ENCODE measurements around the gene BLOC1S3. TPM values are rescaled to one million over a fixed set of nuclear protein-coding genes. Genes with fewer than 3 reads are reported as not detected.
A peak's percentile ranks its signal among the peaks of the same experiment; 100 is the strongest.

The BLOC1S3 gene
- total and polyA plus RNA-seq, 2 of the 13 experiments (the other 11 are each of a cell fraction or from before 2014, with no cell fraction given): 4.3 to 4.8 TPM

DNA sequence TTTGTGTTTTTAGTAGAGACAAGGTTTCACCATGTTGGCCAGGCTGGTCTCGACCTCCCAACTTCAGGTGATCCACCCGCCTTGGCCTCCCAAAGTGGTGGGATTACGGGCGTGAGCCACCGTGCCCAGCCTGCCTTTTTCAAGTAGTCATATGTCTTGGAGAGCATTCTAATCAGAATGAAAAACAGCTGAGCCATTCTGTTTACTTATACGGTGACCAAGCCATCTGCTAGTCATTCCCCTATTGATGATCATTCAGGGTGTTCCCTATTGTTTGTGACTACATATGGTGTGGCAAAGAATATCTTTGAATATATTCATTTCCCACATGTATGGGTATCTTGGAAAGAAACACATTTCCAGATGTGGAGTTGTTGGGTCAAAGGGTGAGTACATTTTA is 17.2 kb downstream of the BLOC1S3 start:
- no peaks in the 10 kb centered on the region for H3K36me3 ChIP-seq (replicated peaks in 1 of 2; ENCODE audit: control insufficient read depth in 1 of 2, insufficient read depth in 2 of 2, low read length in 2 of 2)
- H3K27ac ChIP-seq (ENCODE audit: extremely low read length, insufficient read depth, low read length): no peak overlapping the region
- H3K9ac ChIP-seq (ENCODE audit: insufficient read depth, low read depth, low read length): no peak overlapping the region
- intact Hi-C loops (cut with micrococcal nuclease; ENCODE audit: unreplicated experiment) (no loop called here), in situ Hi-C loops (cut with HindIII; ENCODE audit: extremely low pct_ligation_motif_present, low pct_unique_long_range_greater_than_20kb) (no loop called here)
- H2AFZ ChIP-seq (ENCODE audit: low read length): no peak overlapping the region
- 0 out of 2 replicates have a peak, but pooled peaks cover 7% of the 10 kb centered on the region for H3K4me1 ChIP-seq (ENCODE audit: insufficient read depth, low read length)
- DNase-seq (ENCODE audit: low spot score) (no peak), ATAC-seq (no peak), FAIRE-seq (no peak)
- no peaks in the 10 kb centered on the region for H3K79me2 ChIP-seq (ENCODE audit: insufficient read depth, low read length)
- TF ChIP-seq FOSL2 (CRISPR knock-in tag; IDR thresholded peaks at IDR 0.05) (peak; percentile 56; the same call in 1 of the 2 replicates), ZSCAN22 (CRISPR knock-in tag; IDR thresholded peaks at IDR 0.05) (no peak), ARHGAP35 (CRISPR knock-in tag; IDR thresholded peaks at IDR 0.05; ENCODE audit: borderline replicate concordance) (no peak), TBX3 (IDR thresholded peaks at IDR 0.05; ENCODE audit: borderline replicate concordance) (no peak), NFE2L2 (IDR thresholded peaks at IDR 0.05; ENCODE audit: low read length) (no peak), ZNF280D (CRISPR knock-in tag; IDR thresholded peaks at IDR 0.05) (no peak), SIX1 (CRISPR knock-in tag; IDR thresholded peaks at IDR 0.05; ENCODE audit: borderline replicate concordance) (no peak), SOX5 (CRISPR knock-in tag; IDR thresholded peaks at IDR 0.05; ENCODE audit: borderline replicate concordance) (peak; percentile 14; the same call in 1 of the 2 replicates), ZNF557 (CRISPR knock-in tag; IDR thresholded peaks at IDR 0.05) (no peak), ZNF660 (CRISPR knock-in tag; IDR thresholded peaks at IDR 0.05; ENCODE audit: borderline replicate concordance, low read depth) (no peak), KAT8 (CRISPR knock-in tag; IDR thresholded peaks at IDR 0.05) (no peak), SMARCE1 (IDR thresholded peaks at IDR 0.05; ENCODE audit: borderline replicate concordance) (no peak), TBP (CRISPR knock-in tag; IDR thresholded peaks at IDR 0.05) (no peak), RARA (CRISPR knock-in tag; IDR thresholded peaks at IDR 0.05) (no peak)
- TF ChIP-seq, protein P1, sequence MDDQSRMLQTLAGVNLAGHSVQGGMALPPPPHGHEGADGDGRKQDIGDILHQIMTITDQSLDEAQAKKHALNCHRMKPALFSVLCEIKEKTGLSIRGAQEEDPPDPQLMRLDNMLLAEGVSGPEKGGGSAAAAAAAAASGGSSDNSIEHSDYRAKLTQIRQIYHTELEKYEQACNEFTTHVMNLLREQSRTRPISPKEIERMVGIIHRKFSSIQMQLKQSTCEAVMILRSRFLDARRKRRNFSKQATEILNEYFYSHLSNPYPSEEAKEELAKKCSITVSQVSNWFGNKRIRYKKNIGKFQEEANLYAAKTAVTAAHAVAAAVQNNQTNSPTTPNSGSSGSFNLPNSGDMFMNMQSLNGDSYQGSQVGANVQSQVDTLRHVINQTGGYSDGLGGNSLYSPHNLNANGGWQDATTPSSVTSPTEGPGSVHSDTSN (CRISPR knock-in tag; IDR thresholded peaks at IDR 0.05; ENCODE audit: borderline replicate concordance): no peak
- TF ChIP-seq, protein P2, sequence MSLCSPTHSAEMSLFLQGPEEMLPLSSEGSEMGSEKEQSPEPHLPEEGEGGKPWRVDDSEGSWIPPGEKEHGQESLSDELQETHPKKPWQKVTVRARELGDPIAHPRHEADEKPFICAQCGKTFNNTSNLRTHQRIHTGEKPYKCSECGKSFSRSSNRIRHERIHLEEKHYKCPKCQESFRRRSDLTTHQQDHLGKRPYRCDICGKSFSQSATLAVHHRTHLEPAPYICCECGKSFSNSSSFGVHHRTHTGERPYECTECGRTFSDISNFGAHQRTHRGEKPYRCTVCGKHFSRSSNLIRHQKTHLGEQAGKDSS (CRISPR knock-in tag; IDR thresholded peaks at IDR 0.05; ENCODE audit: borderline replicate concordance, low read depth): no peak
- TF ChIP-seq, protein P3, sequence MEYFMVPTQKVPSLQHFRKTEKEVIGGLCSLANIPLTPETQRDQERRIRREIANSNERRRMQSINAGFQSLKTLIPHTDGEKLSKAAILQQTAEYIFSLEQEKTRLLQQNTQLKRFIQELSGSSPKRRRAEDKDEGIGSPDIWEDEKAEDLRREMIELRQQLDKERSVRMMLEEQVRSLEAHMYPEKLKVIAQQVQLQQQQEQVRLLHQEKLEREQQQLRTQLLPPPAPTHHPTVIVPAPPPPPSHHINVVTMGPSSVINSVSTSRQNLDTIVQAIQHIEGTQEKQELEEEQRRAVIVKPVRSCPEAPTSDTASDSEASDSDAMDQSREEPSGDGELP (IDR thresholded peaks at IDR 0.05; ENCODE audit: borderline replicate concordance, low read depth): peak; percentile 56; the same call in 1 of the 2 replicates
- POLR2A ChIA-PET: no interaction called here
- H3K9me3 ChIP-seq (ENCODE audit: low read length): no peaks in the 10 kb centered on the region
- H3K4me2 ChIP-seq (ENCODE audit: low read depth, low read length): no peak overlapping the region
- H3K27me3 ChIP-seq (ENCODE audit: control insufficient read depth in 1 of 2, insufficient read depth in 2 of 2, low read length in 2 of 2): peaks cover 1 to 16% of the 10 kb centered on the region in 2 experiments; a peak in 3 of 5 replicates
- CTCF ChIA-PET (ENCODE audit: low intra/inter-chr PET ratio, low total read pairs): no interaction called here
- no peaks in the 10 kb centered on the region for H4K20me1 ChIP-seq (ENCODE audit: insufficient read depth, low read length)
- H3K4me3 ChIP-seq (replicated peaks in 1 of 3; ENCODE audit: insufficient read depth in 1 of 3, low read depth in 2 of 3, low read length in 3 of 3): no peak overlapping the region
- BruUV-seq (replicated peaks): no TSS peak
- WGBS (ENCODE audit: low lambda C conversion rate): 22% methylated on average over 6 of the region's 6 CpGs

Measured in HepG2 (cell line).